ENCODE measurements around the gene RNF225.
"Not testable (repeated sequence)": the region's sequence is repeated elsewhere in the genome, so short reads cannot be mapped to it uniquely, and the experiment has no call there.

Gene RNF225

DNA sequence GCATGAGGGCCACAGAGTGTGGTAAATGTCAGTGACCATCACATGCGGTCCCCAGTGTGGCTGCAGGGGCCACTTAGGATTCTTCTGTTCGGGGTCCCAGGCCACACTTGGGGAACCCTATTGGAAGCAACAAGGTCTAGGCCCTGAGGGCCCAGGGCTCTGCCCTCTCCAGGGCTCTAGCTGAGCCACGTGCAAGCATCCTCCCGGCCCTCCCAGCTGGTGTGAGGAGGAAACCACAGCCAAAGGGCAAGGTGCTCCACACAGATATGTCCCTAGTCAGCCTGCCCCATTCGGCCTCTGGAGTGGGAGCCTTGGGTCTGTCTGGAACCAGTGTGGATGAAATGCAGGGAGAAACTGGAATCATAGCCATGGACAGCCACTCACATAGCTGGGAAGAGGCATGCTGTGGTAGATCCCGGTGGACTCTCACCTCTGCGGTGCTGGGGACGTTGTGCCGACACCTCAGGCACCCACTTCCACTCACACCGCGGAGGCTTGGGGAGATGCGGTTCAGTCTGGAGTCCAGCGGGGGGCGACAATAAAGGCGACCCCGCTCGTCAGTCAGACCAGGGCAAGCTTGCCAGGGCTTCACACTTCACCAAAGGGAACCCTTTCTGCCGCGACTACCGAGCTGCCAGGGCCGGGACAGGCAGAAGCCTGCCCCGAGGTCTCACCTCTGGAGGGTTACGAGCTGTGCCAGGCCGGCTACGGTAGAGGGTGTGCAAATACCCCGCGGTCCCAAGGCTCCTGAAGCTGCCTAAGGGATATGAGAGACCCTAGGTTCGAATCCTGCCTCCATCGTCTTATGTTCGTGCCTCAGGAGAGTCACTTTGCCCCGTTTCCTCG is 28.6 kb upstream of the RNF225 start:
- Histone ChIP-seq H3K9me3 (ENCODE audit: control insufficient read depth in 1 of 2, low read length in 2 of 2) (no peaks in the 10 kb centered on the region), H3K36me3 (ENCODE audit: control insufficient read depth in 1 of 2, insufficient read depth in 2 of 2, low read length in 2 of 2) (peaks cover 0 to 8% of the 10 kb centered on the region in 2 donors)

DNA sequence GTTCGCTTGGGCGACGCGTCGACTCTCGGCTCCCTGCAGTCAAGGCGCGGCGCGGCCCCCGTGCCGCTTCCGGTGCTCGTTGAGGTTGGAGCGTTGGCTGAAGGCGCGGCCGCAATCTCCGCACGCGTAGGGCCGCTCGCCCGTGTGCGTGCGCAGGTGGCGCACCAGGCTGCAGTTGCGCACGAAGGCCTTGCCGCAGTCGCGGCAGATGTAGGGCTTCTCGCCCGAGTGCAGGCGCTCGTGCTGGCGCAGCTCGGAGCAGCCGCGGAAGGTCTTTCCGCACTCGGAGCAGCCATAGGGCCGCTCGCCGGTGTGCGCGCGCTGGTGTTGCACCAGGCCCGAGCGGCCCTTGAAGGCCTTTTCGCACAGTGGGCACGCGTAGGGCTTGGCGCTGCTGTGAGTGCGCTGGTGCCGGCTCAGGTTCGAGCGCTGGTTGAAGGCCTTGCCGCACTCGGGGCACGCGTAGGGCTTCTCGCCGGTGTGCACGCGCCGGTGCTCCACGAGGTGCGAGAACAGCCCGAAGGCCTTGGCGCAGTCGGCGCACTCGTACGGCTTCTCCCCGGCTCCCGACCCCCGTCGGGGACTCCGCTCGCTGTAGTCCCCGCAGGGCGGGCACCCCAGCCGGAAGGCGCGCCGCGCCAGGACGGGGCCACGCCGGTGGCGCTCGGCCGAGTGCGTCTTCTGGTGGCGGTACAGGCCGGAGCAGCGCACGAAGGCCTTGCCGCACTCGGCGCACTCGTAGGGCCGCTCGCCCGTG is 27.6 kb upstream of the RNF225 start:
- H3K27me3 ChIP-seq (ENCODE audit: low read depth, low read length), result no peaks in the 10 kb centered on the region
- H3K4me1 ChIP-seq (ENCODE audit: control insufficient read depth in 1 of 2, insufficient read depth in 2 of 2, low read length in 2 of 2), result peaks cover 0 to 5% of the 10 kb centered on the region in 2 donors
- no peaks in the 10 kb centered on the region for H3K9me3 ChIP-seq (ENCODE audit: control insufficient read depth in 1 of 2, low read length in 2 of 2)
- peaks cover 0 to 8% of the 10 kb centered on the region in 2 donors for H3K36me3 ChIP-seq (ENCODE audit: control insufficient read depth in 1 of 2, insufficient read depth in 2 of 2, low read length in 2 of 2)
- H3K4me3 ChIP-seq (ENCODE audit: low read depth in 1 of 2, low read length in 2 of 2), result no peak overlapping the region
- no peak overlapping the region for H3K27ac ChIP-seq (ENCODE audit: low read length)

More for the DNA sequence above, 28.6 kb upstream of the RNF225 start:
- Histone ChIP-seq H3K27me3 (ENCODE audit: low read depth, low read length) (no peaks in the 10 kb centered on the region), H3K4me3 (ENCODE audit: low read depth in 1 of 2, low read length in 2 of 2) (no peak overlapping the region), H3K27ac (ENCODE audit: low read length) (no peak overlapping the region), H3K4me1 (ENCODE audit: control insufficient read depth in 1 of 2, insufficient read depth in 2 of 2, low read length in 2 of 2) (peaks cover 0 to 5% of the 10 kb centered on the region in 2 donors)

DNA sequence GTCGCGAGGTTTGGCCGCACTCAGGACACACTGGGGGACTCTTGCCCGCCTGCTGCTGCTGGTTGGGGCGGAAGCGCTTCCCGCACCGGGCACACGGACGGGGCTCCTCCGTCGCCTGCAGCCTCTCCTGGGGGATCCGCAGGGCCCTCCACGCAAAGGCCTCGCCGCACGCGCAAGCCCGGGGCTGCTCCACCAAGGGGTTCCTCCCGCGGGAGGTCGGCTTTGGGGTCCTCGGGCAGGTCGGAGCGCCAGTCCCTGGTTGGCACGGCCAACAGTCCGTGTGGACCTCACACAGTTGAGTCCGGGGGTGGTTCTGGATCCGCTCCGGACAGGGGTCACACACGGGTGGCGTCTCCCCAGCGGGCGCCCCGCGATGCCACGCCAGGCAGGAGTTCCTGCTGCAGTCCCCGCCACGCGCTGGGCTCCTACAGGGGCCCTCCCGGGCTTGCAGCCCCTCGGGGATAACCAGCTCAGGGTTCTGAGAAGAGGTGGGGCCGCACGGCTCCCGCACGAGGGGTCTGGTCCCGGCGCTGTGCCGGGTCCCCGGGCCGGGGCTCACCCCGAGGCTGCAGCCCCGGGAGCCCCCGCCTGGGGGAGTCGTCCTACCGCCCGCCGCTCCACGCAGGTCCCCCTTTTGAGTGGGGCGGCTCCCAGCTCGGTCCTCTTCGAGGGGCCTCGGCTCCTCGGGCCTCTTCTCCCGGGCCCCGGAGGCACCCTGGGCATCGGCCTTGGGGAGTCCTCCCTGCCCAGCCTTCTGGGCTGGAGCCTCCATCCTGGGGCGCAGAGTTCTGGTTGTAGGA is 26.7 kb upstream of the RNF225 start:
- Histone ChIP-seq H3K27ac (ENCODE audit: low read length) (no peak overlapping the region), H3K4me1 (ENCODE audit: control insufficient read depth in 1 of 2, insufficient read depth in 2 of 2, low read length in 2 of 2) (peaks cover 0 to 5% of the 10 kb centered on the region in 2 donors), H3K9me3 (ENCODE audit: control insufficient read depth in 1 of 2, low read length in 2 of 2) (no peaks in the 10 kb centered on the region), H3K4me3 (ENCODE audit: low read depth in 1 of 2, low read length in 2 of 2) (no peak overlapping the region), H3K36me3 (ENCODE audit: control insufficient read depth in 1 of 2, insufficient read depth in 2 of 2, low read length in 2 of 2) (peaks cover 0 to 8% of the 10 kb centered on the region in 2 donors), H3K27me3 (ENCODE audit: low read depth, low read length) (no peaks in the 10 kb centered on the region)

DNA sequence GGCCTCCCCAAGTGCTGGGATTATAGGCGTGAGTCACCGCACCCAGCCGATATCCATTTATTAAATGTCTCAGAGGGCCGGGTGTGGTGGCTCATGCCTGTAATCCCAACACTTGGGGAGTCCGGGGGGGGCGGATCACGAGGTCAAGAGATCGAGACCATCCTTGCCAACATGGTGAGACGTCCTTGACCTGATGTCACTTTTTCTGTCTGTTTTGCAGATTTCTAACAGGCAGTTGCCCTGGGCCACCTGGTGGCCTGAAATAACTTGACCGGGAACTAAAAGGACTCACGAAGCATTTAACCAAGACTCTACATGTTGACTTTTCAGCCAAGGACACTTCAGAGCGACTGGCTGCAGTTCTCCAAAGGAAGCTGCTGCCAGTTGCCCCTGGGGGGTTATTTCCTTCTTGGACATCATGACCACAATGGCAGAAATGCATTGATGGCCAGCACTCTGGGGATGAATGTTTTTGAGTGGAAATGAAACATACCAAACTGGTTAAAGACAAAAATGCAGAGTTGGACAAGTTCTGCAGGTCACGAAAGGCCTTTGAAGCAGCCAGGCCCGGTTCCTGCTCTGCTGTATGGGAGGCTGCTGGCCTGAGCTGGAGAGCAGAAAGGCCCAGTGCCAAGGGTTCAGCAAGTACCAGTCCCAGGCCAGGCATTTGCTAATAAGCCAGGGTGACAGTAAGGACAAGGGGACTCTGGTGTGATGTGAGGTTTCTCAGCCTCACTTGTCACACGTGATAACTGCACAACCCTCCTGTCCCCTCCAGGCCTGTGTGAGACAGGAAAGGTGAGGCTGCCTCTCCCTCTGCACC is 22.9 kb upstream of the RNF225 start:
- Histone ChIP-seq H3K4me3 (ENCODE audit: low read depth in 1 of 2, low read length in 2 of 2) (no peak overlapping the region), H3K36me3 (ENCODE audit: control insufficient read depth in 1 of 2, insufficient read depth in 2 of 2, low read length in 2 of 2) (no peaks in the 10 kb centered on the region), H3K27me3 (ENCODE audit: low read depth, low read length) (no peaks in the 10 kb centered on the region), H3K27ac (ENCODE audit: low read length) (no peak overlapping the region), H3K4me1 (ENCODE audit: control insufficient read depth in 1 of 2, insufficient read depth in 2 of 2, low read length in 2 of 2) (peaks cover 0 to under 1% of the 10 kb centered on the region in 2 donors), H3K9me3 (ENCODE audit: control insufficient read depth in 1 of 2, low read length in 2 of 2) (no peaks in the 10 kb centered on the region)

DNA sequence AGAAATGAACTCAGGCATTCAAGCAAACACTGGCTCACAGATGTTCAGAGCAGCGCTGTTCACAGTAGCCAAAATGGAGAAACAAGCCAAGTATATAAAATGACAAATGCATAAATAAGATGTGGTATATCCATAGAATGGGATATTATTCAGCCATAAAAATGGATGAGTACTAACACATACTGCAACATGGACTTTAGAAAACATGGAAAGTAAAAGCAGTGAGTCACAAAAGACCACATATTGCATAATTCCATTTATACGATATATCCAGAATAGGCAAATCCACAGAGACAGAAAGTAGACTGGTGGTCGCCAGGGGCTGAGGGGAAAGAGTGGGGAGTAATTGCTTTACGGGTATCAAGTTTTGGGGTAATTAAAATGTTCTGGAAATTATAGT is 21.3 kb upstream of the RNF225 start:
- no peaks in the 10 kb centered on the region for H3K36me3 ChIP-seq (ENCODE audit: control insufficient read depth in 1 of 2, insufficient read depth in 2 of 2, low read length in 2 of 2)
- no peak overlapping the region for H3K4me3 ChIP-seq (ENCODE audit: low read depth in 1 of 2, low read length in 2 of 2)
- H3K4me1 ChIP-seq (ENCODE audit: control insufficient read depth in 1 of 2, insufficient read depth in 2 of 2, low read length in 2 of 2), result peaks cover 0 to under 1% of the 10 kb centered on the region in 2 donors
- H3K27ac ChIP-seq (ENCODE audit: low read length), result no peak overlapping the region
- no peaks in the 10 kb centered on the region for H3K27me3 ChIP-seq (ENCODE audit: low read depth, low read length)
- no peaks in the 10 kb centered on the region for H3K9me3 ChIP-seq (ENCODE audit: control insufficient read depth in 1 of 2, low read length in 2 of 2)

DNA sequence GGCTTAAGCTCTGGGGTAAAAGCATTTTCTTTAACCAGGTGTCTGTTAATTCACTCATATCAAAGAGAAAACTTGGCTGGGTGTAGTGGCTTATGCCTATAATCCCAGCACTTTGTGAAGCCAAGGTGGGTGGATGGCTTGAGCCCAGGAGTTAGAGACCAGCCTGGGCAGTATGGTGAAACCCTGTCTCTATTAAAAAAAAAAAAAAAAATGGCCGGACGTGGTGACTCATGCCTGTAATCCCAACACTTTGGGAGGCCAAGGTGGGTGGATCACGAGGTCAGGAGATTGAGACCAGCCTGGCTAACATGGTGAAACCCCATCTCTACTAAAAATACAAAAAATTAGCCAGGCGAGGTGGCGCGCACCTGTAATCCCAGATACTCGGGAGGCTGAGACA is 18.7 kb upstream of the RNF225 start:
- H3K4me1 ChIP-seq (ENCODE audit: control insufficient read depth in 1 of 2, insufficient read depth in 2 of 2, low read length in 2 of 2), result peaks cover 4 to 18% of the 10 kb centered on the region in 2 donors
- not testable (repeated sequence) for H3K27ac ChIP-seq (ENCODE audit: low read length); H3K27me3 ChIP-seq (ENCODE audit: low read depth, low read length); H3K4me3 ChIP-seq (ENCODE audit: low read depth in 1 of 2, low read length in 2 of 2); H3K9me3 ChIP-seq (ENCODE audit: control insufficient read depth in 1 of 2, low read length in 2 of 2); H3K36me3 ChIP-seq (ENCODE audit: control insufficient read depth in 1 of 2, insufficient read depth in 2 of 2, low read length in 2 of 2)

DNA sequence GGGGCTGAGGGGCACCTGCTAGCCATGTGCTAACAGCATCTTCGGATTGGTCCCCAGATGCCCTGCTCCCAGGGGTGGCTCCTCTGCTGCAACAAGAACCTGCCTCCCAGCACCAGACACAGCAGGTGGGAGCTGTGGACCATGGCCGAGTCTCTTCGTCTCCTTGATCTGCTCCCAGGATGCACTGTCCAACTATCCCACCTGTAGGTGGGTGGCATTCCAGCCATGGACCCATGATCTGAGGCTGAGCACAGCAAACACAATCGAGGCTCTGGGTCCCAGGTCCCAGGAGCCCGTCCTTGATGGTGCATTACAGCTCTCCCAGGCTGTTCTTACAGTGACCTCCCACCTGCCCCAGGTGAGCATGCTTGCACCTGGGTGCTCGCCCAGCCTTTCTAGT is 16.2 kb upstream of the RNF225 start:
- no peaks in the 10 kb centered on the region for H3K36me3 ChIP-seq (ENCODE audit: control insufficient read depth in 1 of 2, insufficient read depth in 2 of 2, low read length in 2 of 2)
- no peak overlapping the region for H3K4me3 ChIP-seq (ENCODE audit: low read depth in 1 of 2, low read length in 2 of 2)
- H3K9me3 ChIP-seq (ENCODE audit: control insufficient read depth in 1 of 2, low read length in 2 of 2), result no peaks in the 10 kb centered on the region
- peaks cover 7 to 24% of the 10 kb centered on the region in 2 donors for H3K4me1 ChIP-seq (ENCODE audit: control insufficient read depth in 1 of 2, insufficient read depth in 2 of 2, low read length in 2 of 2)
- no peak overlapping the region for H3K27ac ChIP-seq (ENCODE audit: low read length)
- no peaks in the 10 kb centered on the region for H3K27me3 ChIP-seq (ENCODE audit: low read depth, low read length)

DNA sequence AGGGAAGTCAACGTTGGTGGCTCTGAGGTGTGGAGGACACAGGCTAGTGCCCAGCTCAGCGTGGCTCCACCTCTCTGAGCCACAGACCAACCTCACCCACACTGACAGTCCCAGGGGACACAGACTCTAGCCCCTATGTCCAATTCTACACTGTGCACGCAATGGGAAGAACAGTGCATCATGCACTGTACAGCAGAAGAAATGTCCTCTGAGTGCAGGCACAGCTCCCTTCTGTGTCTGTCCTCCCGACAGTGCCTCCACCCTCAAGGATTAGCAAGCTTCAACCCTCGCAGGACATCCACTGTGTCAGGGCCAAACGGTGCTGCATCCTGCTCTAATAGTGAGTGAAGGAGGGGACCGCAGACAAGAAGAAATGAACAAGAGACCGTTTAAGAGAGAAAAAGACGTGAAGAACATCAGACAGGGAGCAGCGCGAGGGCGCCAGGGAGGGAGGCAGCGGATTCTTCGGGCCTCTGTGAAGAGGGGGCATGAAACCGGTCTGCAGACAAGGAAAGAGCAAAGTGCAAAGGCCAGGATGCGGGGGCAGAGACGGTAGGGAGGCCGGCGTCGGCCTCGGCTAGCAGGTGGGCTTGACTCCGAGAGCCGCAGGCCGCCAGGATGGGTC is 15.3 kb upstream of the RNF225 start:
- Histone ChIP-seq H3K4me3 (ENCODE audit: low read depth in 1 of 2, low read length in 2 of 2) (peak overlapping the region; percentile 69 to 86), H3K36me3 (ENCODE audit: control insufficient read depth in 1 of 2, insufficient read depth in 2 of 2, low read length in 2 of 2) (no peaks in the 10 kb centered on the region), H3K27me3 (ENCODE audit: low read depth, low read length) (no peaks in the 10 kb centered on the region), H3K9me3 (ENCODE audit: control insufficient read depth in 1 of 2, low read length in 2 of 2) (no peaks in the 10 kb centered on the region), H3K27ac (ENCODE audit: low read length) (peak overlapping the region; percentile 77), H3K4me1 (ENCODE audit: control insufficient read depth in 1 of 2, insufficient read depth in 2 of 2, low read length in 2 of 2) (peaks cover 7 to 25% of the 10 kb centered on the region in 2 donors)

DNA sequence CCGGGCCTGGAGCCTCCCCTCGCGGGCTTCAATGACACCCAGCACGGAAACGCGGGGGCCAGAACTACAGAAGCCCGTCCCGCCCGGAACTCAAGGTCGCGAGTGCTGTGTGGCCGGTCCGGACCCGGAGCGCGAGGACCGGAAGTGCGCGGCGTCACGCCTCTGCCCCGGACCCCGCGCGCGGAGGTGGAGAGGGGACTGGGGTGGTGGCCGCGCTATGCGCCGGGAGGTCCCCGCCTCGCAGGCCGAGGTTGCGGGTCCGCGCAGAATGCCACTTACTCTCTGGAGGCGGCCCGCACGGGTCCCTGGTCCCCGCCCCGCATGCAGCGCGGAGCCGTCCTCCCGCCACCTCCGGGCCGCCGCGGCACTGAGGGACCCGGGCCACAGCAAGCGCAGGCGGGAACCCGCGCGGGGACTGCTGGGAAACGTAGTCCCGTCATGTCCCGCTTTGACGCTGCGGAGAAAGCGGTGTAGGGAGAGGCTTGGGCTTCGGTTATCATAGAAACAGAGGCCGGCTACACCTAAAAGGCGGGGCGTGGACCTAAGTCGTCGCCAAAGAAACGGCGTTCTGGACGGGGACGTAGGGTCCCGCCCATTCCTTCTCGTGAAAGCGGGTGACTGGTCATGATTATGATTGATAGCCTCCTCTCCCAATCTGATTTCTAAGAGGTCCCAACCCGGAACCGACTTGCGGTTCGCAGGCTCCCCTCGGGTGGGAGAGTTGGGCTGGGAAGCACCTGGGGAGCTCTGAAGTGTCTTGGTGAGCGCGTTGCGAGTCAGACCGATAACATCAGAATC is 14.6 kb upstream of the RNF225 start, which contains the start of gene ZNF837:
ZNF837 (minus strand) TSS at position 369 of the 798 bp plus-strand sequence. CDS start 11,698 bp downstream, outside the sequence.
- no peaks in the 10 kb centered on the region for H3K36me3 ChIP-seq (ENCODE audit: control insufficient read depth in 1 of 2, insufficient read depth in 2 of 2, low read length in 2 of 2)
- peaks cover 12 to 32% of the 10 kb centered on the region in 2 donors for H3K4me1 ChIP-seq (ENCODE audit: control insufficient read depth in 1 of 2, insufficient read depth in 2 of 2, low read length in 2 of 2)
- peak within 1 kb of the TSS; percentile 77 for H3K27ac ChIP-seq (ENCODE audit: low read length)
- no peaks in the 10 kb centered on the region for H3K27me3 ChIP-seq (ENCODE audit: low read depth, low read length)
- no peaks in the 10 kb centered on the region for H3K9me3 ChIP-seq (ENCODE audit: control insufficient read depth in 1 of 2, low read length in 2 of 2)
- peak within 1 kb of the TSS; percentile 69 to 86 for H3K4me3 ChIP-seq (ENCODE audit: low read depth in 1 of 2, low read length in 2 of 2)

All from muscle layer of duodenum (tissue), 2 donors.